HG03457 (cell line): Measurements from ENCODE around the gene MMP23B.
A peak's percentile ranks its signal among the peaks of the same experiment; 100 is the strongest.
"Not testable (repeated sequence)": the region's sequence is repeated elsewhere in the genome, so short reads cannot be mapped to it uniquely, and the experiment has no call there.

Experiments
- ATAC-seq: cut with Tn5 transposase; IDR thresholded peaks from one replicate; pipeline ENCODE4 v1.9.1; 2021; ENCODE audit warnings: moderate number of reproducible peaks; ENCODE audit not compliant: unreplicated experiment

The MMP23B gene

DNA sequence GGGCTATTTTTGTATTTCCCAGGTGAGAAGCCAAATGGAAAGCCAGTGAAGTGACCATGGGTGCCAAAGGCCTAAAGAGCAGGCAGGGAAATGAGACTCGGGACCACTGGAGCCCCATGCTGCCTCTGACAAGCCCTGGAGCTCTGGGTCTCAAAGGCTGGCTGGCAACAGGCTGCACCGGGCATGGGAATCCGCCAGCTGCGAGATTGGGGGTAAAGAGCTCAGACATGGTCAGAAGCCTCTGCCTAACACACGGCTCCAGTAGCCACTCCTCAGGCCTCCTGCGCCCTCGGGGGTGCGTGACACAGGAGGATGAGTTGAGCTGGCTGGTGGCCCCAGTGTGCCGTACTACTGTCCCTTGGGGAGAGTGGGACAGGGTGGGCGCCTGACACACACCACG, 32.3 kb downstream of the MMP23B start:
- ATAC-seq: not testable (repeated sequence)

DNA sequence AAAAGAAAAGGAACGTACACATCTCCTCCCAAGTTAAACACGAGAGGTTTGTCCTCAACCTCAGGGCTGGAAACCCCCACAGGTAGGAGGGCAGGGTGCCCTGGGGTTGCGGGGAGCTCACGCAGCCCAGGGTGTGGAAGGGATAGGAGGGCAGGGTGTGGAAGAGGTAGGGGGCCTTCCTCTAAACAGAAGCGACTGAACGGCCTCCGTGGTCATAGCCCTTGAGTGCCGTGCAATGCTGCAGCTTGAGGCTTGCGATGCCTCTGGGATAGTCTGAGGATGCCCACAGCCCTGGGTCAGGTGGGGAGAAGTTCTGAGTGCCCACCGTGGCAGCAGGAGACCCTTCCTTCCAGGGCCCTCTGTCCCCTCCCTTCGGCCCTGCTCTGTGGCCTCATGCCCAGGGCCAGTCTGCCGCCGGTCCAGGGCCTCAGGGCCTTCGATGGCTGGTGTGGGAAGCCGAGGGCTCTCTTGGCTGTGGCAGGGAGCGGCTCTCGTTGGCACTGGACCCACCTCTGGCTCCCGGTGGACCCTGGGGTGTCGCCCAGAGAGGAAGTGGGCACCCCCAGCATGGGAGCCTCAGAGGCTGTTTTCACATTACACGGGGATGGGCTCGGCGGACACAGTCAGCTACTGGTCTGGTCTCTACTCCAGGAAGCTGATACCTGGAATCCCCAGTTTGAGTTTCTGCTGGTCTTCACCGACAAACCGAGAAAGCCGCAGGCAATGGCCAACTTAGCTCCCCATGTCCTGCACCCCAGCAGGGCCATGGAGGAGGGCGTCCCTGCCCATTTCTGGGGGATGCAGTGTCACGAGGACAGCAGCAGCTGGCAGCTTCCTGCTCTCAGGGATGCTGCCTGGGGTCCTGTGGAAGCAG, 33.2 kb downstream of the MMP23B start:
- ATAC-seq: no peak

DNA sequence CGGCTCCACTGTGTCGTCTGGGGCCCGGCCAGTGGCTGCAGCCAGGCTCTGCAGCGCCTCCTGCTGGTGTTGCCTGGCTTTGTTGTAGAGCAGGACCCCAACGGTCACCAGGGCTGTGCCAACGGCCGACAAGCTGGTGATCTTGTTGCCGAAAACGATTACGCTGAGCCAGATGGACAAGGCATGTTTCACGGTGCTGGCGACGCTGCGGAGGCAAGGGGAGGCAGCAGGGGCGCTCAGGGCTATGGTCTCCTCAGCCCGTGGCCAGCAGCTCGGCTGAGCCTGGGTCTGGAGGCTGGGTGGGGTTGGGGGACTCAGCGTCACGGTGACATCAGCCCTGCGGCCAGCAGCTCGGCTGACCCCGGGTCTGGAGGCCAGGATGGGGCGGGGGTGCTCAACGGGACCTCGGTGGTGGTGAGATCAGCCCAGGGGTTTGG, 33.9 kb downstream of the MMP23B start:
- no peak for ATAC-seq

DNA sequence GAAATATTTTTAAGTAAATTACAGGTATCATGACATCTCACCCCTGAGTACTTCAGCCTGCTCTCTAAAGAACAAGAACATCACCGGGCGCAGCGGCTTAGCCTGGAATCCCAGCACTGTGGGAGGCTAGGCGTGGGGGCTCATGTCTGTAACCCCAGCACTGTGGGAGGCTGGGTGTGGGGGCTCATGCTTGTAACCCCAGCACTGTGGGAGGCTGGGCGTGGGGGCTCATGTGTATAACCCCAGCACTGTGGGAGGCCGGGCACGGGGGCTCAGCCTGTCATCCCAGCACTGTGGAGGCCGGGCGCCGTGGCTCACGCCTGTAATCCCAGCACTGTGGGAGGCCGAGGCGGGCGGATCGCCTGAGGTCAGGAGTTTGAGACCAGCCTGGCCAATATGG, 34.6 kb downstream of the MMP23B start:
- ATAC-seq: no peak

DNA sequence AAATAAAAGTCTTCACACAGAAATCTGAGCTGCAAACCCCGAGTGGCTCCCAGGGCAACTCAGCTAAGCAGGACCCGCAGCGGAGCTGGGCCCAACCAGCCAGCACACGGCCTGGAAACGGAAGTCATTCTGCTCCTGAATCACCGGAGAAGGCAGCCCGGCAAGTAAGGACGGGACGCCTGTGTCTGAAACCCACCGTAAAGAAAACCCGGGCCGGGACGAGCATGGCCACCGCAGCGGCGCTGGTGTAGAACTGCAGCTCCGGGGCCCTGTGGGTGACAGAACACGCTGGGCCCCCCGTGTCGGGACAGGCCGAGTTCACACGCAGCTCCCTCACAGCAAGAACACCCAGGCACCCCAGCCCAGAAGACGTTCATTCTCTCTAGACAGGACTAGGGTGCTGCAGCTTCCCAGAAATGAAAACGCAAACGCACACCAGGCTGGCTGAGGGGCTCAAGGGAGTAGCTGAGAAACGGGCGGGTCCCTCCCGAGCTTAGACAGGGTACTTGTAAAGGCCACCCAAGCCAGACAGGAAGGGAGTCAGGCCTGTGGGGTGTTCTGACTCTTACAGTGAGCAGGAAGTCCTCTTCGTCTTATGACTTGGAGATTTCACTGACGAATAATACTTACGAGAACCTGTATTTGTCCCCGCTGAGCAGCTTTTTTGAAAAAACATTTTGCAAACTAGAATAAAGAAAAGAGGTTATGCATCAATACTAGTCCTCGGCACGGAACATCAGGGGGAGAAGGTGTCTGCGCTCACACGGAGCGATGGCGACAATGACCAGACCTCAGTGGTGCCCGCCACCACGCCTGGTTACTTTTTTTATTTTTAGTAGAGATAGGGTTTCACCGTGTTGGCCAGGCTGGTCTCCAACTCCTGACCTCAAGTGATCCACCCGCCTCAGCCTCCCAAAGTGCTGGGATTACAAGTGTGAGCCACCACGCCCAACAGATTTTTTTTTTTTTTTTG, 37.8 kb downstream of the MMP23B start:
- ATAC-seq: no peak

DNA sequence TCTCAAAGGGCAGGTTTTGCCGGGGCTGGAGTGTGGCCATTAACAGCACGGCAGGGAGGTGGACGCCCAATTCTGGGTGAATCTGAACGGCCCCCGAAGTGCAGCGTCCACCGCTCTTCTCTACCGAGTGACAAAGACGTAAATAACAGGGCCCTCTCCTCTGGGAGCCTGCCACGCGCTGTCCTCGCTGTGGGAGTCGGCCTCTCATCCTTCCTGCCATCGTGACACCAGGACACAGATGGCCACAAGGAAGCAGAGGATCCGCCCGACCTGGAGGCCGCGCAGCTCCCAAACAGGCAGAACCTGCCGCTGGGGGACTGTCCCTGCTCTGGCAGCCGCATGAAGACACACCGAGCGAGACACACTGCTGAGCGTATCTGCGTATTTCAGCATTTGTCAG, 38.9 kb downstream of the MMP23B start:
- ATAC-seq: no peak

DNA sequence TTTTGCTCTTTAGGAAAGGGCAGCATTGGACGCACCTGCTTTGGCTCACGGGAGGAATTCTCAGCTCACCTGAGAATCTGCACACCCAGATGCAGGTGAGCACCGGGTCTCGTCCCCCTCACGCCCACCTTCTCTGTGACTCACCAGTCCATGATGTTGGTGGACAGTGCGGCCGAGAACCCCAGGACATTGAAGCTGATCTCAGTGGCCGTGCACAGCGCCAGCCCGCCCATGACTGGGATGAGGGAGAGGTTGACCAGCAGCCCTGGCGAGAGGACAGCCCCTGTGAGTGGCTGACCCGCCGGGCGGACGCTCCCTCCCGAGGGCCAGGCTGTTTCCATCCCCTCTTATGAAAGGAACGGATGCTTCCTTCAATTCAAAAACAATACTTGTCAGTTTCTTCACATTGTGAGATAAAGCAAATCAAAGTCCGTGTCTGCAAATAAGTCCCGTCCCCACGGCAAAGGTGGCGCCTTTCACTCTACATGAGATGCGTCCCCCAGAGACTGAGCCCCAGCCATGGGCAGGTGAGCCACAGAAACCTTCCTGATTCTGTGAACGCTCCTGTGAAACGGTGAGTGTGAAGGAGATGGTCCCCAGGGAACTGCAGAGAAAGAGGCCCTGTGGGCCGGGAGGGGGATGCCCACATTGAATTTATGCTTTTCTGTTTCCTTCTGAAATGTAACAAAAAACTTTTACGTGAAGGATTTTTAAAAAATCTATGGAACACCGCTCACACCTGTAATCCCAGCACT, 39.6 kb downstream of the MMP23B start:
- no peak for ATAC-seq

DNA sequence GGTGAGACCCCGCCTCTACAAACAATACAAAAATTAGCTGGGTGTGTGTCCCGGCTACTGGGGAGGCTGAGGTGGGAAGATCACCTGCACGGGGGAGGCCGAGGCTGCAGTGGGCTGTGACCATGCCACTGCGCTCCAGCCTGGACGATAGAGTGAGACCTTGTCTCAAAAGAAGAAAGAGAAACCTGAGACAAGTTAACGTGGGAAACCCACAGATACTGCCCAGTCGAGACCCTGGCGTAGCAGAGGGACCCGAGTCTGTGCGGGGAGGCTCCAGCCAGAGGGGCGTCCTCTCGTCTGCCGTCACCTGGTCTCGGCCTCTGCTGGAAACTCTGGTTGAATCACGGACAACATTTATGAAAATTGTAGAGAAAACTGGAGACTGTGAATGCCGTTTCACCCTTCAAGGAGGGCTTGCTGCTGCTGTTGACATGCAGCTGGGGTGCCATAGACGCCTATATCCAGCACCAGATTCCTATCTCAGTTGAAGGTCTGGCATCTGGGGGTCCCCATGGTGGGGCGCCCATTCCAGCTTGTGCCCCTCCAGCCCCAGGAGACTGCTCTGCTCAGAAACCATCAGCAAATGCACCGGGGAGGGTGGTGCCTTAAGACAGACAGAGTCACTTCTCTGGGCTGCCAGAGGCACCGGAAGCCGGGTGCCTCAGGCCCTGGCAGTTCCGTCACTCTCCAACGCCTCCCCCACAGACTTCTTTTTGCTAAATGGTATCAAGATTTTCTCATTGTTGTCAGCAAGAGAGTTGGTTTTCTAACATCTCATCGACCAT, 40.4 kb downstream of the MMP23B start:
- ATAC-seq: no peak

DNA sequence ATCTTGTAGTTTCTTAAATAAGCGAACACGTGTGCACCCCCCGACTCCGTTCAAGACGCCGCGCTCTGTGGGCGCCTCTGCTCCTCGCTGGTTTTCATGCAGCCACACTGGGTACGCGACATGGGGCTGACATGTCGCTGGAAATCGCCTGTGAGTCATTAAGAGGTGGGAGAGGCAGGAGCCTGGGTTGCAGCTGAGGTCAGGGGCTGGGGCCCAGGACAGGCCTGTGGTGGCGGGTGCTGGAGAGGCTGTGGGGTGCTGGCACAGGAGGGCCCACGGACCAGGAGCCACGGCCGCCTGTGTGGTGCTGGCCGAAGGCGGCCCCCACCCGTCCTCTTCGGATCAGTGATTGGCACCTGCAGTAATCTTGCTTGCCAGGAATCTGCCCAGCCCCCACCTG, 42.8 kb downstream of the MMP23B start:
- not testable (repeated sequence) for ATAC-seq

DNA sequence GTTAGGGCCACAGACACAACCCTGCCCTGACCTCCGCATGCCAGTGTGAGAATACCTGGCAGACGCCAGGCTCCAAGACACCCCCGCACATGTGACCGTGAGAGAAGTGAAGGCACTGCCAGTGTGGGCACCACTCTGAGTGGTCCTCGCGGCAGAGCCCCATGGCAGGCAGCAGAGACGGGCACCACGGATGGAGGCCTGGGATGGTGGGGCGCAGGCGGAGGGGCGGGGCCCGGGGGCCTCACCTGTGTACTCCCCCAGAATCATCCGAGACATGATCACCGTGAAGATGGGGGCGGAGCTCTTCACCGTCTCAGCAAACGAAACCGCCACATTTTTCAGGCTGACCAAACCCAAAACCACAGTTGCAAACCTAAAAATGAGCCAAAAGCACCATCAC, 43.2 kb downstream of the MMP23B start:
- not testable (repeated sequence) for ATAC-seq

DNA sequence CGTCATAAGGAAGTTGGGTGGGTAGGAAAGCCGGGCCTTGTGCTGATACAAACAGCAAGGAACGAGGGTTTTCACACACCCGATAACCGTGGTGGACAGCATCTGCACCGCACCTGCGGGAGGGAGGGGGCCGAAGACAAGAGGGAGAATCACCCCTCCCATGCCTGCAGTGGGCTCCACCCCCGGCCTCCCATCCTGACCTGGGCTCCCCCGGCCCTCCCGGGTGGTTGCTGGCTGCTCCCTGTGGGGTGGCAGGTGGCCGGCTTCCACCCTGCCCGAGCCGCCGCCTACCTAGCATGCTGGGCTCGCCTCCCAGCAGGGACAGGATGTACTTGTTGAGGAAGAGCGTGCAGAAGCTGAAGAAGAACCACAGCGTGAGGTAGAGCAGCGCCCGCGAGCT, 44.1 kb downstream of the MMP23B start:
- ATAC-seq: not testable (repeated sequence)

DNA sequence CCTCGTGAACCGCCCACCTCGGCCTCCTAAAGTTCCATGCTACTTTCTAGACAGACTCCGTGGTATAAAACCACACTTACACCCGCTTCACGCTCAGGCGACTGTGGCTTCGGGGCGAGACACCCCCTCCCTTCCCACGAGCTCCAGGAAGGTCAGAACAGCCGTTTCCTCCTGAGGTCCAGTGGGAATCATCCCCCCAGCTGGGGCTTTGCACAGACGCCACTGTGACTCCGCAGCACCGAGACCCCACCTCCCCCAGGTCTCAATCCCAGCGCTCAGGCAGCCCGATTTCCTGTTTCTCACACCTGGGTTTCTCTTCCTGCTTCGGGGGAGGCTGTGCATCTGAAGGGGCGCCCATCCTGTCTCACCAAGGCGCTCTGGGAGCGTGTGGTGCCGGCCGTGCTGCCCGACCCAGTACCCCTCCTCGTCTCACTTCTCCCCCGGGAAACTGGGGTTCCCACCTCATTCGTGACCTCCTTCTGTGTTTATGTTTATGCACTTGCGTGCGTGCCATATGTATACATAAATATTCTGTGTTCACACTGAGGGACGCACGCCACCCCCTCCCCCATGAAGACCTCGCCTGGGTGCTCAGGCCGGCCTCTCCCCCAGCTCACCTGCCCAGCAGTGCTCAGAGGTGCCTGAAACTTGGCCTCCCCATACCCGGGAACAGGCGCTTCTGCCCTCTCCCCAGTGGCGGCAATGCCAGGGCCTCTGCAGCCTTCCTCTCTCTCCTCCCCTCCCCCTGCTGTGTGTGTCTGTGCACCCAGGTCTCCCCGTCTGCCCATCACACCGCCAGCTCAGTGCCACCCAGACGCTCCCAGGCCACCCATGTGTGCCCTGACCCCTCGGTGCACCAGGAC, 46.0 kb downstream of the MMP23B start:
- peak; percentile 42 for ATAC-seq

DNA sequence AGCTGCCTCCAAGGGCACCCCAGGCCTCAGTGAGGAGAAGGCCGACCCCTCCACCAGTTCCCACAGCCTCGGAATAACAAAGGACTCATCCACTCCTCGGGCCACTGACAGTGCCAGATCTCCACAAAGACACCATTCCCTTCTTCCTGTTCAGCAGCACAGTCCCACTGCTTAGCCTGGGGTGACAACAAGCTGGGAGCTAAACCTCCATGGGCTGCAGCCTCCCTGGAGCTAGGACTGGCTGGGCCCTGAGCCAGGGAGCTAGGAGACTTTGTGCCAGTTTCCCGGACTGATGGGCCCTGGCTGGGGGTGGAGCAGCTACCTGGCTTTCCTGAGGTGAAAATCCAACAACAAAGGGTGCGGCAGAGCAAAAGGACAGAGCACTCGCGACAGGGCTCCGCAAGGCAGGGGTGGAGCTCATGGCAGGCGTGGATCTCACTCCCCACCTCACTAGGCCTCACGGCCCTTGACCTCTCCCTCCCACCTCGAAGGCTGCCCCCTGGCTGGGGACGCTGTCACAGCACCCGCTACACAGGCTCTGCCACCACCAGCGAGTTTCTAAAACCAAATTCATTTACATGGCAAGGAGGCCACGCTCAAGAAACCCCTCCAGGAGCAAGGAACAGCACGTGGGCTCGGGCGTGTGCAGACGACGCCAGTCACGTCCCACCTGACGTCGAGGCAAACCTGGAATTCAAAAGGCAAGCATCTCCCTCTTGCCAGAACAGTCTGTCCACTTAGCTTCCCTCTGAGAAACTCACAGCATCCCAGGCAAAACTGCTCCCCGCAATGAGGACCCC, 46.8 kb downstream of the MMP23B start:
- no peak for ATAC-seq

DNA sequence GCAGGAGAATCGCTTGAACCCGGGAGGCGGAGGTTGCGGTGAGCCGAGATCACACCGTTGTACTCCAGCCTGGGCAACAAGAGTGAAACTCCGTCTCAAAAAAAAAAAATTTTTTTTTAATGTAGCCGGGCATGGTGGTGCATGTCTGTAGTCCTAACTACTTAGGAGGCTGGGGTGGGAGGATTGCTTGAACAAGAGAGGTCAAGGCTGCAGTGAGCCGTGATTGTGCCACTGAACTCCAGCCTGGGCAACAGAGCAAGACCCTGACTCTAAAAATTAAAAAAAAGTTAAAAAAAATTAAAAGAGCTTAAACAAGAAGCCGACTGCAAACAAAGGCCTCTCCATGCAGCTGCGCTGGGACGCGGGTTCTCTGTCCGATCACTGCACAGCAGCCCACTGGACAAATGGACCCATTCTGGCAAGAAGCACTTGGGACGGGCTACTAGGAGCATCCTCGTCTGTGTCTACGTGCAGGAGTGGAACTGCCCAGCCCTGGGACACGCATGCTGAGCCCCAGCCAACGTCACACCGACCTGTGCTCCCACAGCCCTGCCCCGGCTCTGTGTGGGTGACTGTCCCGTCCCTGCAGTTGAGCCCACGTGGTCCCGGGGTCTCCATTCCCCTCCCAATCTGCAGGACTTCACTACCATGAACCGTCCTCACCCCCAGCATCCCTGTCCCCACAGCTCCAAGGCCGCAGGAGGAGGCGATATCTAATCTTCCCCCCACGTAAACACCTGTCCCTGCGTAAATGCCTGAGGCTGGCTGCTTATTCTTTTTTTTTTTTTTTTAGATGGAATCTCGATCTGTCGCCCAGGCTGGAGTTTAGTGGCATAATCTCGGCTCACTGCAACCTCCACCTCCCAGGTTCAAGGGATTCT, 48.3 kb downstream of the MMP23B start:
- ATAC-seq: no peak

DNA sequence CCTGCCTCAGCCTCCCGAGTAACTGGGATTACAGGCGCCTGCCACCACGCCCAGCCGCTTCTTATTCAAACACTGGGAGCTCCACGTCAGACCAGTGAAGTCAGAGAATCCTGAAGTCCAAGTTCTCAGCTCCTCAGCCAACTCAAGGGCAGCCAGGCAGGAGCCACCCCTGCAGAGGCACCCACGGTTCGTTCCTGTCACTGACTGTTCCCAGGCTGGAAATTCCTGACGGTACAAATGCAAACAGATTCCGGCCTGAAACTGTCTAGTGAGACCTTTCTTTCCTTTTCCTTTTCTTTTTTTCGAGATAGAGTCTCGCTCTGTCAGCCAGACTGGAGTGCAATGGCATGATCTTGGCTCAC, 48.9 kb downstream of the MMP23B start:
- ATAC-seq: no peak

DNA sequence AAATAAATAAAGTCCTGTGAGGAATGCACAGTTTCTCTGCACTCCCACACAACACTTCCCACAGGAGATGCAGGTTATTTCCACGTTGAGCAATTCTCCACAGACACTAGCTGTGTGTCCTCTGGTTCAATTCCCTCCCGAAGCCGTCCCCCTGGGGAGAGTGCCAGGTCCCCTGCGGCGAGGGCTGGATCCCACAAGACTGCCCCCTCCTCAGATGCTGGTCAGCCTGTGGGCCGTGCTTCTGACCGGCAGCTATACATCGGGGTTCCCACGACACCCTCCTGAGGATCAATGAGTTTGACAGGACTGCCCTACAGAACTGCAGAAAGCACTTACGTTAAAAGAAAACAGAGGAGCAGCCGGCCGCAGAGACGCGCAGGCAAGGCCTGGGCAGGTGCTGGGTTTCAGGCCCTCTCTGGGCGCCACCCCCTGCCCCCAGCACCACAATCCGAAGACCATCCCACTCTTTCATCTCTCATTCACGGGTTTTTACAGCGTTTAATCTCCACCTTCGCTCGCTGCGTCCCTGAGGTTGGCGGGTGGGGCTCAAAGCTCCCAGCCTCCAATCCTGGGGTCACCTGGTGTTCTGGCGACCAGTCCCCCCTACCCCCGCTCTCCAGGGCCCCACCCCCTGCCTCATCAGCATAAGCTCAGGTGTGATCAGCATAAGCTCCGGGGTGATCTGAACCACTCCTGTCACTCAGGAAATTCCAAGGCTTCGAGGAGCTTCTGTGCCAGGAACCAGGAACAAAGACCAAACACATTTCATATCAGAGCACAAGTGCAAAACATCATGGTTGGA, 51.3 kb downstream of the MMP23B start:
- no peak for ATAC-seq
